RWPE2 (cell line): ENCODE results near the gene DCTN5.
A peak's percentile ranks its signal among the peaks of the same experiment; 100 is the strongest.

Source experiments
- ATAC-seq: fragments of 200-7000 bp; cut with Tn5 transposase; 3 replicates; pipeline ENCODE4 v1.9.1; 2021; ENCODE audit warnings: low read depth
- DNase-seq: peaks from one replicate; pipeline ENCODE4 v3.0.0-alpha.2; 2020; ENCODE audit warnings: low spot score
- H3K27ac ChIP-seq: fragments of 450-650 bp; 2 replicates; pipeline ENCODE4 v1.5.1; 2017; ENCODE audit warnings: mild to moderate bottlenecking; ENCODE audit not compliant: poor library complexity, severe bottlenecking
- H3K27me3 ChIP-seq: fragments of 250-450 bp; sonication (Bioruptor Pico); 2 replicates; pipeline ENCODE4 v1.5.1; 2021; ENCODE audit warnings: mild to moderate bottlenecking, moderate library complexity; ENCODE audit not compliant: insufficient read depth, poor library complexity, severe bottlenecking
- H3K36me3 ChIP-seq: fragments of 250-450 bp; sonication (Bioruptor Pico); 2 replicates; pipeline ENCODE4 v1.5.1; 2020; ENCODE audit warnings: low read depth, mild to moderate bottlenecking, moderate library complexity
- H3K4me1 ChIP-seq: fragments of 250-450 bp; sonication (Bioruptor Pico); 2 replicates; pipeline ENCODE4 v1.5.1; 2021; ENCODE audit warnings: mild to moderate bottlenecking, moderate library complexity; ENCODE audit not compliant: insufficient read depth, poor library complexity, severe bottlenecking
- H3K4me3 ChIP-seq: fragments of 250-450 bp; sonication (Bioruptor Pico); 2 replicates; pipeline ENCODE4 v1.5.1; 2021; ENCODE audit warnings: mild to moderate bottlenecking, moderate library complexity; ENCODE audit not compliant: severe bottlenecking
- H3K9me3 ChIP-seq: fragments of 250-450 bp; sonication (Bioruptor Pico); 2 replicates; pipeline ENCODE4 v1.5.1; 2021; ENCODE audit warnings: mild to moderate bottlenecking, moderate library complexity; ENCODE audit not compliant: severe bottlenecking
- CTCF ChIP-seq: fragments of 450-650 bp; IDR thresholded peaks from one replicate; pipeline ENCODE4 v1.5.1; 2017; ENCODE audit warnings: mild to moderate bottlenecking, moderate library complexity; ENCODE audit not compliant: poor library complexity, severe bottlenecking

Gene DCTN5

DNA sequence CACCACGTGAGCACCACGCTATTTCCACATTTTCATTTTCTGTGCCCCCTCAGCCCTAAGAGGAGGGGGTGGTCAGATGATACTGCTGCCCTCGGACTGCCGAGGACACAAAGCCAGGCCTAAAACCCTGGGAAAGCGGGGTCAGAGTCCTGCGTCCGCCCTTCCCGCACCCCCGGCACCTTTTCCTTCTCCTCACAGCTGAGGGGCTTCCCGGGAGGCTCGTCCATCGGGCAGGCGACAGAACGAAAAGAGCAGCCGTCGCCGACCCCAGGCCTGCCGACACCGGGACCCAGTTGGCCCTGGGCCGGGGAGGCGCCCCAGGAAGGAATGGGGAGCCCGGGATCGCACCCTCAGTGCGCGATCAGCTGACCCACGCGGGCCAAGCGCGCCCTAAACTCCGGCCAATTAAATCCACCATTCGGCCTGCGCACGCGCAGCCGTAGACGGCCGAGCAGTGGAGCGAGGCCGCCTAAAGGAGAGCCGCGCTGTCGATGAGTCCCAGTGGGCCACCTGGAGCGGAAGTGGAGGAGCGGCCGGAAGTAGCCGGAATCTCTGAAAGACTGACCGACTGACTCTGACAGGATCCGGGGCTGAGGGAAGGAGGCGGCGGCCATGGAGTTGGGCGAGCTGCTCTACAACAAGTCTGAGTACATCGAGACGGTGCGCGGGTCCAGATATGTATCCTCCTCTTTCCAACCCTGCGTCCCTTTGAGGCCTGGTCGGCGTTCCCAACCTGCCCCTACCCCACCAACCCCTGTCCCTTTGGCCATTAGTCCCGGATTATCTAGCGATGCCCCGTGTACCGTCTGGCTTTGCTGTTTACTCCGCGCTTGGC lies at the start of gene DCTN5, which contains the start of gene PALB2:
DCTN5 (plus strand) TSS at position 536 of the 835 bp plus-strand sequence; CDS start at position 613, 77 bp downstream.
PALB2 (minus strand) TSS at position 380 of the 835 bp plus-strand sequence; CDS start at position 227, 153 bp downstream.
- no peak for TF ChIP-seq CTCF
- Histone ChIP-seq H3K9me3 (no peaks in the 10 kb centered on the region), H3K36me3 (peaks cover 55% of the 10 kb centered on the region), H3K27me3 (no peaks in the 10 kb centered on the region), H3K4me1 (no peaks in the 10 kb centered on the region), H3K27ac (peak within 1 kb of the TSS; percentile 62), H3K4me3 (peak within 1 kb of the TSS; percentile 74)
- ATAC-seq (peak; percentile 99), DNase-seq (peak; percentile 95)

DNA sequence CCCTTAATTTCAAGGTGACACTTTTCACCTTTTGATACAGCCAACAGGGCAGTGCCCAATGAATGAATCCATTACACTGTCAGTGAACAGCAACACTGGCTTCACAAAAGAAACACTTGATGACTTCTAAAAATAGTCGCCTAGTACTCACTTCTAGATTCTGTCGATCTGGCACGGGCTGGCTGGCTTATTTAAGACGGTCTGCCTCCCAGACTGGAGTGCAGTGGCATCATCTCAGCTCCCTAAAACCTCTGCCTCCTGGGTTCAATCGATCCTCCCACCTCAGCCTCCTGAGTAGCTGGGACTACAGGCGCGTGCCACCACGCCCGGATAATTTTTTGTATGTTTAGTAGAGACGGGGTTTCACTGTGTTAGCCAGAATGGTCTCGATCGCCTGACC lies 47.1 kb upstream of the DCTN5 start:
- H3K36me3 ChIP-seq: peaks cover 55% of the 10 kb centered on the region
- peaks cover 4% of the 10 kb centered on the region for H3K4me1 ChIP-seq
- ATAC-seq (no peak), DNase-seq (no peak)
- no peak overlapping the region for H3K27ac ChIP-seq
- no peaks in the 10 kb centered on the region for H3K27me3 ChIP-seq
- TF ChIP-seq CTCF: no peak
- H3K4me3 ChIP-seq: no peak overlapping the region
- H3K9me3 ChIP-seq: no peaks in the 10 kb centered on the region

- Histone ChIP-seq H3K4me1 (peaks cover 4% of the 10 kb centered on the region), H3K27me3 (no peaks in the 10 kb centered on the region), H3K9me3 (no peaks in the 10 kb centered on the region), H3K27ac (peak overlapping the region; percentile 25), H3K4me3 (peak overlapping the region; percentile 72), H3K36me3 (peaks cover 45% of the 10 kb centered on the region)
- peak; percentile 30 for ATAC-seq
- no peak for TF ChIP-seq CTCF
- DNase-seq: no peak
Measured at GRCh38 chr16:23595246-23595950, 45.9 kb upstream of the DCTN5 start.

DNA sequence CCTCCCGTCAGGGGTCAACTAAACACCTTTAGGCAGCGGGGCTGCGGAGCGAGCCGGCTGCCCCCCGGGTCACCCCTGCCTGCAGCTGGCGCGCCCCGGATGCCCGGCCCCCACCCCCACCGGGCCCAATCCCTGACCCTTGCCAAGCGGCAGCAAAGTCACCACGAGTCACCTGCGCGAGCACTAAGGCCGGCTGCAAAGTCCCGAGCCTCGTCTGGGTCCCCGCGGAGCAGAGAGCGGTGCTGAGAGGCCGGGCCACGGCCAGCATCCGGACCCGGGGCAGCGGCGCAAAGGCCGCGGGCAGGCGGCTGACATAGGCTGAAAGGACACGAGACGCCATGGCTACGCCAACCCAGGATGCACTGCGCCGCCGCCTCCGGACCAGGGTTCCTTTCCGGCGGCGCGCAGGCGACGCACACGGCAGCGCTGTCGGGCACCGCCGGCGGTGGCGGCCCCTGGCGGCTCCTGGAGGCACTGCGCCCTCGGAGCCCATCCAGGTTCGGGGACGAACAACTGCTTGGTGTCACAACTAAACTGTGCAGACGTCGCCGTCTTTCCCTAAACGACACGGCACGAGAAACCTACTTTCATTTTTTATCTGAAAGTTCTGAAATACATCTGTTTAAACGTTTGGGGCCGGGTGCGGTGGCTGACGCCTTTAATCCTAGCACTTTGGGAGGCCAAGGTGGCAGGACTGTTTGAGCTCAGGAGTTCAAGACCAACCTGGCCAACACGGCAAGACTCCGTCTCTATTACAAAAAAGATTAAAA lies 45.1 kb upstream of the DCTN5 start, which contains the start of gene NDUFAB1:
NDUFAB1 (minus strand) TSS at position 366 of the 770 bp plus-strand sequence; CDS start at position 340, 26 bp downstream.
- no peaks in the 10 kb centered on the region for H3K27me3 ChIP-seq
- H3K4me1 ChIP-seq: peaks cover 4% of the 10 kb centered on the region
- peak within 1 kb of the TSS; percentile 25 for H3K27ac ChIP-seq
- TF ChIP-seq CTCF: peak; percentile 99
- ATAC-seq (peak; percentile 97), DNase-seq (peak; percentile 86)
- H3K9me3 ChIP-seq: no peaks in the 10 kb centered on the region
- H3K4me3 ChIP-seq: peak within 1 kb of the TSS; percentile 72
- peaks cover 39% of the 10 kb centered on the region for H3K36me3 ChIP-seq
